RWPE1 (cell line): ENCODE results near the gene MRPL30.
"Not testable (repeated sequence)": the region's sequence is repeated elsewhere in the genome, so short reads cannot be mapped to it uniquely, and the experiment has no call there.

Experiments used
- CTCF ChIA-PET: fragments of 350-600 bp; sonication (Branson Sonifier 250); formaldehyde crosslinking; extraction: SDS; loops from one replicate; lab custom pipeline; 2021; lab: Yijun Ruan, JAX
- POLR2A ChIA-PET: fragments of 400-600 bp; formaldehyde crosslinking; extraction: SDS; loops from one replicate; lab custom pipeline; 2020; ENCODE audit warnings: antibody characterized with exemption; ENCODE audit not compliant: low non-redundant PET; lab: Yijun Ruan, JAX
- DNase-seq: peaks from one replicate; pipeline ENCODE4 v3.0.0; 2012; ENCODE audit warnings: low spot score
- H3K27ac ChIP-seq: fragments of 450-650 bp; 2 replicates; pipeline ENCODE4 v1.5.1; 2017
- CTCF ChIP-seq: fragments of 450-650 bp; conservative IDR thresholded peaks from 2 replicates; pipeline ENCODE4 v1.5.1; 2017; ENCODE audit warnings: low read depth, mild to moderate bottlenecking

The MRPL30 gene

GRCh38 chr2:99181624-99182000 lies 628 bp downstream of the MRPL30 start:
- ChIA-PET POLR2A (no interaction called here), CTCF (no interaction called here)
- H3K27ac ChIP-seq = peak overlapping the region; percentile 86
- no peak for DNase-seq
- no peak for TF ChIP-seq CTCF

GRCh38 chr2:99183025-99183424 lies 2.0 kb downstream of the MRPL30 start:
- no peak for DNase-seq
- ChIA-PET POLR2A (no interaction called here), CTCF (no interaction called here)
- no peak for TF ChIP-seq CTCF
- no peak overlapping the region for H3K27ac ChIP-seq

- ChIA-PET POLR2A (no interaction called here), CTCF (interaction anchor here (0.7 kb wide), 1 partner anchor 152 kb away, joined by 3 read pairs; no protein-coding TSS in a partner anchor)
- H3K27ac ChIP-seq = no peak overlapping the region
- no peak for DNase-seq
- no peak for TF ChIP-seq CTCF
Measured at GRCh38 chr2:99184811-99185210, 3.8 kb downstream of the MRPL30 start.

- no peak for TF ChIP-seq CTCF
- no peak overlapping the region for H3K27ac ChIP-seq
- ChIA-PET CTCF (no interaction called here), POLR2A (no interaction called here)
- no peak for DNase-seq
Measured at GRCh38 chr2:99187011-99187410, 6.0 kb downstream of the MRPL30 start.

- no peak for TF ChIP-seq CTCF
- DNase-seq = no peak
- ChIA-PET POLR2A (no interaction called here), CTCF (no interaction called here)
- H3K27ac ChIP-seq = no peak overlapping the region
Measured at GRCh38 chr2:99188357-99188756, 7.4 kb downstream of the MRPL30 start.

GRCh38 chr2:99190548-99190947 lies 9.6 kb downstream of the MRPL30 start:
- no peak overlapping the region for H3K27ac ChIP-seq
- TF ChIP-seq CTCF = no peak
- CTCF ChIA-PET = interaction anchor here (0.6 kb wide), 1 partner anchor 146 kb away, joined by 4 read pairs; the partner anchor contains the start of gene EIF5B
- no peak for DNase-seq
- POLR2A ChIA-PET = no interaction called here

GRCh38 chr2:99192364-99192763 lies 11.4 kb downstream of the MRPL30 start:
- H3K27ac ChIP-seq, POLR2A ChIA-PET, DNase-seq, CTCF ChIA-PET: not testable (repeated sequence)
